IPS-NIHi11 (cell line): ENCODE data around the gene MALAT1.

Experiments used
- DNase-seq: peaks from one replicate; pipeline ENCODE4 v3.0.0; 2012; ENCODE audit warnings: mixed read lengths, low spot score

The MALAT1 gene

GRCh38 chr11:65479184-65480145, 19.4 kb upstream of the MALAT1 start:
- DNase-seq = no peak

GRCh38 chr11:65482306-65482850, 16.5 kb upstream of the MALAT1 start:
- DNase-seq = no peak

- no peak for DNase-seq
Observed at GRCh38 chr11:65485920-65486219, 13.0 kb upstream of the MALAT1 start.

- DNase-seq = no peak
Observed at GRCh38 chr11:65486570-65487466, 12.0 kb upstream of the MALAT1 start.

- peak; percentile 94 for DNase-seq
Observed at GRCh38 chr11:65487467-65488272, 11.2 kb upstream of the MALAT1 start.

- no peak for DNase-seq
Observed at GRCh38 chr11:65488273-65489034, 10.4 kb upstream of the MALAT1 start.

- DNase-seq = no peak
Observed at GRCh38 chr11:65489035-65489705, 9.7 kb upstream of the MALAT1 start.

- DNase-seq = no peak
Observed at GRCh38 chr11:65489706-65490320, 9.0 kb upstream of the MALAT1 start.

- no peak for DNase-seq
Observed at GRCh38 chr11:65491163-65491465, 7.7 kb upstream of the MALAT1 start.

- DNase-seq = no peak
Observed at GRCh38 chr11:65491614-65492386, 7.0 kb upstream of the MALAT1 start.

- no peak for DNase-seq
Observed at GRCh38 chr11:65492387-65492636, 6.5 kb upstream of the MALAT1 start.

GRCh38 chr11:65492637-65493366, 6.0 kb upstream of the MALAT1 start:
- DNase-seq = no peak

- DNase-seq = no peak
Observed at GRCh38 chr11:65493367-65494176, 5.3 kb upstream of the MALAT1 start.

- no peak for DNase-seq
Observed at GRCh38 chr11:65496304-65497140, 2.3 kb upstream of the MALAT1 start.

- DNase-seq = peak; percentile 92
Observed at GRCh38 chr11:65497141-65498041, 1.5 kb upstream of the MALAT1 start.

- no peak for DNase-seq
Observed at GRCh38 chr11:65498042-65498726, 661 bp upstream of the MALAT1 start.
